GM12874 (cell line): ENCODE data around the gene CUL1.

Experiments used
- TF ChIP-seq, protein P1 (sequence below): IDR thresholded peaks from 2 replicates; pipeline ENCODE4 v1.5.1; 2011; ENCODE audit warnings: low read depth, mild to moderate bottlenecking, control low read depth, low read length, moderate library complexity; ENCODE audit not compliant: insufficient read depth

Gene CUL1

DNA sequence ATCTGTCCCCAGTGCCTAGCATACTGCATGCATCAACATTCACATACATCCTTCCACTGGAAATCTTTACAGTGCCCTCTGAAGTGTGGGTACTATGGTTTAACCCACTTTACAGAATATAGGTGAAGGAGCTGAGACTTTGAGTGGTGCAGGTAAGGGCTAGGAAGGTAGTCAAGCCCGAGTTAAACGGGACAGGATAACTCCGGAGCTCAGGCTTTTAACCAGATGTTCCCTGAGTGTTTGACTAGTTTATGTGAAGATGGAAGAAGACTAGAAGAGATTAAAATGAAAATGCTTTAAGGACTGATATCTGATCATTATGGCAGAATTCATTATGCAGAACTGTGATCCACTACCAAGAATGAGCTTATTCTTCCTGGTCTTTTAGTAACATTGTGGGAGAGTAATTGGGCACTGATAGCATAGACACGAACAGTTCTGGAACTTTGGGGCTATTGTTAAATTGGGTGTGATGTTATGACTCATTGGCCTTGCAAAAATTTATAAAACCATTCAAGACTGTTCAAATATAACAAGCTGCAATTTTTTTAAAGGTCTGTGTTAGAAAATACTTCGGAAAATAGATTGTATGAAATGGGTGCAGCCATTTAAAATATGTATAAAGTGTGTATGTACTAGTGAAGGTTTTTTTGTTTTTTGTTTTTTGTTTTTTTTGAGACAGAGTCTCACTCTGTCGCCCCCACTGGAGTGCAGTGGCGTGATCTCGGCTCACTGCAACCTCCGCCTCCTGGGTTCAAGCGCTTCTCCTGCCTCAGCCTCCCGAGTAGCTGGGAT lies 4.4 kb downstream of the CUL1 start:
- TF ChIP-seq, protein P1, sequence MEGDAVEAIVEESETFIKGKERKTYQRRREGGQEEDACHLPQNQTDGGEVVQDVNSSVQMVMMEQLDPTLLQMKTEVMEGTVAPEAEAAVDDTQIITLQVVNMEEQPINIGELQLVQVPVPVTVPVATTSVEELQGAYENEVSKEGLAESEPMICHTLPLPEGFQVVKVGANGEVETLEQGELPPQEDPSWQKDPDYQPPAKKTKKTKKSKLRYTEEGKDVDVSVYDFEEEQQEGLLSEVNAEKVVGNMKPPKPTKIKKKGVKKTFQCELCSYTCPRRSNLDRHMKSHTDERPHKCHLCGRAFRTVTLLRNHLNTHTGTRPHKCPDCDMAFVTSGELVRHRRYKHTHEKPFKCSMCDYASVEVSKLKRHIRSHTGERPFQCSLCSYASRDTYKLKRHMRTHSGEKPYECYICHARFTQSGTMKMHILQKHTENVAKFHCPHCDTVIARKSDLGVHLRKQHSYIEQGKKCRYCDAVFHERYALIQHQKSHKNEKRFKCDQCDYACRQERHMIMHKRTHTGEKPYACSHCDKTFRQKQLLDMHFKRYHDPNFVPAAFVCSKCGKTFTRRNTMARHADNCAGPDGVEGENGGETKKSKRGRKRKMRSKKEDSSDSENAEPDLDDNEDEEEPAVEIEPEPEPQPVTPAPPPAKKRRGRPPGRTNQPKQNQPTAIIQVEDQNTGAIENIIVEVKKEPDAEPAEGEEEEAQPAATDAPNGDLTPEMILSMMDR: no peak

GRCh38 chr7:148704189-148704588 lies 5.5 kb downstream of the CUL1 start:
- TF ChIP-seq, protein P1: no peak

DNA sequence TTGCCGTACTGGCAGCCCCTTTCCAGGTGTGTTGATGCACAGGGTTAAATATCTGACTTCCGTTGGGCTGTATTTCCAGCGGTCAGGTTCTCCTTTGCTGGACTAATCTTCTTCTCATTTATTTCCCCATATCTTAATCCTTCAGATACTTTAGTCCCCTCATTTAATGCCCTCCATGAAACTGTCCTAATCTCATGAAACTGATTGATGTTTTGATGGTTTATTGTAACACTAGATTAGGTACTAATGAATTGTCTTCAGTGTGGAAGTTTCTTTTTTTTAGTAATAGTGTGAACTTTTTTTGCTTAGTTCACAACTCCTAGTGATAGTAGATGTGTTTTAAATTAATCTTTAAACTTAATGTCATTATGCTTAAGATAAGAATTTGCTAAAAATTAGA lies 6.3 kb downstream of the CUL1 start:
- TF ChIP-seq, protein P1: no peak

DNA sequence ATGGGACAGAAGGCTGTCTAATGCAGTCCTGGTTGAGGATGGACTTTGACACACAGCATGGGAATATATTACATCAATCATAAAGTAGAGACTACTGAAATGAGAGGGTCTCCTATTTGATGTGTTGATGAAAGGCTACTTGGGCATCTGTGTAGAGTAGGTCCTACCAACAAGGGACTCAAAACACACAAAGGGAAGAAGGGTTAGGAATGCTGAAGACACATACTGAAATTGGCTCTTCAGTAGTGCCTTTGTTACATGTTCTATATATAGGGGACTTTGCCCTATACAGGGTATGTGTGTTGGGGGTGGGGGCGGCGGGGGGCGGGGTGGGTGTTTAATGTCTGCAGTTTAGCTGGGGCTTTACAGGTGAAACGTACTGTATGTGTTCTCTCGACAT lies 7.7 kb downstream of the CUL1 start:
- TF ChIP-seq, protein P1: no peak

DNA sequence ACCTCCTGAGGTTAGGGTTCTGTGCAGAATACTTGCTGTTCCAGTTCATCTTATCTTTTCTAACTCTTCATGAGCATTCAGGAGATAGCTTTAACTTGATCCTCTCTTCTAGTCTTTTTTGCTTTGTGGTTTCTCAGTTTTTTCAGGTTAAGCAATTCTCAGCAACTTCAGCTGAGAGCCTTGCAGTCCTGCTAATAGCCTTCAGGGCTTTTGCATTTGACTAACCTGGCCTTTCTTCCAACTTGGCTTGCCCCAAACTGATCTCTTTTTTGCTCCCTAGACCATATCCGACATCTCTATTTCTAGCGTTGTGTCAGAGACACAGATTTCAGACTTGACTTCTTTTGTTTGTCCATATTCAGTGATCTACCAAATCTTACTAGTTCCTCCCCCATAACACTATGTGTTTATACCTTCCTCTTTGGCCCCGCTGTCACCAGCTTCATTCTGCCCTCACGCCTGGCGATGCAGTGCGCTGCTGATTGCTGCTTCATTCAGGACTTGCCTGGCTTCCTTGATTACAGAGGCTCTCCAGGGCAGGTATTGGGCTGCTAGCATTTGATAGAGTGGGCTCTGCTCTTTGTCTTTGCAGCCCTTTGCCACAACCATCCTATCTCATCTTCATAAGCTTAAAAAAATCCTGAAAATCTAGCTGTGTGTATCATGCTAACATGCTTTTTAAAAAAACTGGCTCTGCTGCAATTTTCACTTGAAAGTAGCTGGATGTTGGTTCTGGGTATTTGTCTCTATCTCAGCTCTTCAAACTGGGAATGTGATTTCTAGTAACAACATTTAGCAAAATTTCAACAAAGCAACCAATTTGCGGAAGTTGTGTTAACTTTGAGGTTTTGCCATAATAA lies 9.6 kb downstream of the CUL1 start:
- TF ChIP-seq, protein P1: no peak

- TF ChIP-seq, protein P1: no peak
Measured at GRCh38 chr7:148709014-148709413, 10.3 kb downstream of the CUL1 start.

- TF ChIP-seq, protein P1: no peak
Measured at GRCh38 chr7:148711191-148712102, 12.7 kb downstream of the CUL1 start.
